H1 (cell line): ENCODE data around the gene ADIPOQ. TPM values are rescaled to one million over a fixed set of nuclear protein-coding genes. Genes with fewer than 3 reads are reported as not detected.

ENCODE experiments used
- CTCF ChIA-PET: fragments of 300-600 bp; sonication (Branson Sonifier 250); formaldehyde crosslinking; loops from one replicate; lab custom pipeline; 2021; ENCODE audit not compliant: partially characterized antibody; lab: Charles Lee
- POLR2A ChIA-PET: fragments of 300-600 bp; sonication (Branson Sonifier 250); formaldehyde crosslinking; loops from one replicate; lab custom pipeline; 2021; ENCODE audit warnings: inconsistent platforms; ENCODE audit not compliant: partially characterized antibody; lab: Charles Lee
- DNase-seq, 2 experiments: peaks; one replicate each; pipeline versions ENCODE4 v3.0.0 to v3.0.0-alpha.2; 2010 to 2022; ENCODE audit warnings: low spot score in 2 of 2, low read depth in 1 of 2, mixed read lengths in 1 of 2
- FAIRE-seq: peaks from 2 replicates; lab custom pipeline; 2011; peaks lifted over from hg19 to GRCh38; lab: Jason Lieb, UNC
- H2AFZ ChIP-seq: 2 replicates; pipeline ENCODE4 v1.8.1; 2012; ENCODE audit warnings: low read length, inconsistent platforms
- H2AK5ac ChIP-seq: 2 replicates; pipeline ENCODE4 v1.6.1; 2013; ENCODE audit warnings: low read depth, low read length
- H2BK120ac ChIP-seq: replicated peaks from 2 replicates; pipeline ENCODE3; 2013; ENCODE audit warnings: low read depth, low read length, inconsistent platforms
- H2BK12ac ChIP-seq: 2 replicates; pipeline ENCODE4 v1.6.1; 2013; ENCODE audit warnings: low read depth, low read length
- H2BK15ac ChIP-seq: 2 replicates; pipeline ENCODE4 v1.6.1; 2013; ENCODE audit warnings: low read length
- H2BK20ac ChIP-seq: 2 replicates; pipeline ENCODE4 v1.6.1; 2013; ENCODE audit warnings: low read length
- H2BK5ac ChIP-seq: 2 replicates; pipeline ENCODE4 v1.6.1; 2013; ENCODE audit warnings: low read depth, low read length
- H3K14ac ChIP-seq: 2 replicates; pipeline ENCODE4 v1.6.1; 2013; ENCODE audit warnings: inconsistent platforms; ENCODE audit not compliant: insufficient read length
- H3K18ac ChIP-seq: 2 replicates; pipeline ENCODE4 v1.6.1; 2013; ENCODE audit warnings: low read length; ENCODE audit errors: extremely low read depth
- H3K23ac ChIP-seq: 2 replicates; pipeline ENCODE4 v1.6.1; 2013; ENCODE audit warnings: inconsistent platforms; ENCODE audit not compliant: insufficient read length
- H3K23me2 ChIP-seq: 2 replicates; pipeline ENCODE4 v1.6.1; 2013; ENCODE audit warnings: low read depth, low read length
- H3K27ac ChIP-seq: 2 replicates; pipeline ENCODE4 v1.6.1; 2011; ENCODE audit warnings: low read depth, low read length, inconsistent platforms
- H3K27me3 ChIP-seq, 4 experiments: replicated peaks in 1 of 4; 1 replicate in 1 of 4; 2 replicates in 3 of 4; pipeline versions ENCODE4 v1.6.1 to v1.8.1; 2011 to 2013; ENCODE audit warnings: low read length in 3 of 4, mild to moderate bottlenecking in 3 of 4, inconsistent platforms in 2 of 4, mixed read lengths in 2 of 4, moderate library complexity in 1 of 4; ENCODE audit not compliant: control insufficient read depth in 3 of 4, insufficient read depth in 3 of 4; ENCODE audit errors: extremely low read depth in 1 of 4
- H3K36me3 ChIP-seq, 4 experiments: 2 replicates each; pipeline versions ENCODE4 v1.6.1 to v1.8.1; 2011 to 2013; ENCODE audit warnings: mild to moderate bottlenecking in 4 of 4, low read length in 3 of 4, moderate library complexity in 2 of 4, control low read depth in 1 of 4, inconsistent platforms in 1 of 4; ENCODE audit not compliant: insufficient read depth in 4 of 4, control insufficient read depth in 2 of 4
- H3K4ac ChIP-seq: replicated peaks from 2 replicates; pipeline ENCODE3; 2013; ENCODE audit warnings: low read length, low read depth, mixed read lengths, inconsistent platforms; ENCODE audit not compliant: insufficient read length
- H3K4me1 ChIP-seq, 4 experiments: replicated peaks in 1 of 4; 1 replicate in 1 of 4; 2 replicates in 3 of 4; pipeline versions ENCODE4 v1.6.1 to v1.8.1; 2011 to 2013; ENCODE audit warnings: low read length in 3 of 4, inconsistent platforms in 2 of 4, mixed read lengths in 1 of 4; ENCODE audit not compliant: insufficient read depth in 4 of 4, control insufficient read depth in 3 of 4
- H3K4me2 ChIP-seq, 2 experiments: 2 replicates each; pipeline versions ENCODE4 v1.6.1 to v1.8.1; 2011 to 2013; ENCODE audit warnings: low read depth in 2 of 2, low read length in 2 of 2, control low read depth in 1 of 2, inconsistent platforms in 1 of 2, mild to moderate bottlenecking in 1 of 2; ENCODE audit not compliant: insufficient read depth in 1 of 2
- H3K4me3 ChIP-seq, 4 experiments: fragments of 200-600, 300-600 bp in 1 of 4; sonication (generic), shearing (Covaris generic), sonication (Bioruptor Twin) in 1 of 4; 2 replicates each; pipeline versions ENCODE4 v1.5.1 to v1.8.1; 2011 to 2016; ENCODE audit warnings: low read length in 4 of 4, low read depth in 3 of 4, control low read depth in 2 of 4, inconsistent platforms in 2 of 4, mild to moderate bottlenecking in 2 of 4, mixed read lengths in 1 of 4, moderate library complexity in 1 of 4; ENCODE audit not compliant: insufficient read depth in 2 of 4; ENCODE audit errors: extremely low read depth in 1 of 4
- H3K56ac ChIP-seq: replicated peaks from 2 replicates; pipeline ENCODE3; 2013; ENCODE audit warnings: low read depth, mild to moderate bottlenecking, mixed read lengths, low read length, inconsistent platforms; ENCODE audit not compliant: insufficient read length
- H3K79me1 ChIP-seq: 2 replicates; pipeline ENCODE4 v1.6.1; 2013; ENCODE audit warnings: low read depth, low read length, control low read depth
- H3K79me2 ChIP-seq, 2 experiments: 2 replicates each; pipeline versions ENCODE4 v1.6.1 to v1.8.1; 2012 to 2013; ENCODE audit warnings: low read length in 2 of 2, mild to moderate bottlenecking in 2 of 2, inconsistent platforms in 1 of 2; ENCODE audit not compliant: insufficient read depth in 2 of 2, control insufficient read depth in 1 of 2
- H3K9ac ChIP-seq, 4 experiments: replicated peaks in 1 of 4; 1 replicate in 1 of 4; 2 replicates in 3 of 4; pipeline versions ENCODE4 v1.6.1 to v1.8.1; 2011 to 2013; ENCODE audit warnings: low read depth in 3 of 4, low read length in 3 of 4, control low read depth in 2 of 4, mild to moderate bottlenecking in 2 of 4, moderate library complexity in 2 of 4, inconsistent platforms in 1 of 4; ENCODE audit errors: extremely low read depth in 1 of 4
- H3K9me3 ChIP-seq, 2 experiments: 2 replicates each; pipeline versions ENCODE4 v1.6.1 to v1.8.1; 2012 to 2013; ENCODE audit warnings: mild to moderate bottlenecking in 2 of 2, moderate library complexity in 2 of 2, control low read depth in 1 of 2, inconsistent platforms in 1 of 2, low read depth in 1 of 2, low read length in 1 of 2, mixed read lengths in 1 of 2; ENCODE audit not compliant: insufficient read depth in 2 of 2
- H4K20me1 ChIP-seq, 2 experiments: replicated peaks in 1 of 2; 2 replicates each; pipeline versions ENCODE3 to v1.8.1; 2011 to 2013; ENCODE audit warnings: inconsistent platforms in 2 of 2, low read length in 2 of 2, mild to moderate bottlenecking in 1 of 2; ENCODE audit not compliant: insufficient read depth in 2 of 2, control insufficient read depth in 1 of 2
- H4K5ac ChIP-seq: 2 replicates; pipeline ENCODE4 v1.6.1; 2013; ENCODE audit warnings: low read length, low read depth, mixed read lengths, inconsistent platforms; ENCODE audit not compliant: insufficient read length
- H4K8ac ChIP-seq: 2 replicates; pipeline ENCODE4 v1.8.0; 2013; ENCODE audit warnings: mild to moderate bottlenecking, moderate library complexity, low read length, inconsistent platforms; ENCODE audit not compliant: insufficient read depth; ENCODE audit errors: extremely low read depth
- H4K91ac ChIP-seq: replicated peaks from 2 replicates; pipeline ENCODE3; 2013; ENCODE audit warnings: low read length, mixed read lengths, inconsistent platforms; ENCODE audit not compliant: insufficient read length
- CTBP2 ChIP-seq: IDR thresholded peaks from 2 replicates; pipeline ENCODE4 v1.7.0; 2011; ENCODE audit warnings: borderline replicate concordance, mild to moderate bottlenecking, moderate library complexity, mixed read lengths, low read length; ENCODE audit not compliant: insufficient read depth, insufficient read length
- WGBS, 2 experiments: shearing (Covaris generic) in 1 of 2; methylation state at CpG; one replicate each; pipeline versions ENCODE4 v1.1.6 to v1.1.7; 2013 to 2015; ENCODE audit warnings: low lambda C conversion rate in 2 of 2, mixed read lengths in 2 of 2, inconsistent platforms in 1 of 2, low coverage in 1 of 2, missing lambda C conversion rate in 1 of 2; ENCODE audit not compliant: insufficient replicate concordance in 2 of 2, insufficient coverage in 1 of 2, insufficient read length in 1 of 2; ENCODE audit errors: extremely low coverage in 1 of 2, missing lambda C conversion rate in 1 of 2; 5-methylcytosine and 5-hydroxymethylcytosine counted together
- polyA plus RNA-seq, 7 experiments: library from polyadenylated mRNA; depleted of rRNA in 3 of 7; stranded (reverse) in 5 of 7; unstranded in 2 of 7; fragments of >200 nt in 5 of 7; fragments of 200-250 nt in 2 of 7; gene quantifications; 1 replicate in 5 of 7; 2 replicates in 1 of 7; 4 replicates in 1 of 7; pipeline versions ENCODE4 v1.2.1 to v1.2.3, GENCODE V29; 2011 to 2013; ENCODE audit warnings: missing spikeins in 2 of 7, mixed read lengths in 2 of 7
- total RNA-seq: library from RNA; stranded (reverse); fragmentation: NEBNext Ultra II Directional; extraction: Animal tissue kit (Norgen Biotek cat#: 25700); gene quantifications from 2 replicates; pipeline ENCODE4 v1.2.1, GENCODE V29; 2021

Gene ADIPOQ
- total and polyA plus RNA-seq, 2 of the 8 experiments (the other 6 are each of a cell fraction or from before 2014, with no cell fraction given): not detected

DNA sequence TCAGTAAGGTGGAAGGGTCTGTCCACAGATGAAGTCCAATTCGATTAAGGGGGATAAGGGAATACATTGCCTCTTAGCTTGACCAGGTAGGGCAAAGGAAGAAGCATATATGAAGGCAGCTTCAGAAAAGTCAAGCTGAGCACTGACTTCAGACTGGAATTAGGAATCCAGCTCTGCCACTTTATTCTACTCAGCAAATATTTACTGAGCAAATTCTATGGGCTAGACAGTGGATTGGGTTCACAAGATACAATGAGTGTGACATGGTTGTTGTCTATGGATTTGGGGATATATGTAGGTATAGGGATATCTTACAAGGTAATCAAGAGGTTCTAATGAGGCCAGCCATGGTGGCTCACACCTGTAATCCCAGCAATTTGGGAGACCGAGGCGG is 526 bp downstream of the ADIPOQ start:
- Histone ChIP-seq H2BK5ac (no peak overlapping the region), H4K20me1 (no peaks in the 10 kb centered on the region), H2BK20ac (no peak overlapping the region), H3K79me2 (no peaks in the 10 kb centered on the region), H2AK5ac (no peak overlapping the region), H3K27ac (no peak overlapping the region), H4K5ac (no peak overlapping the region), H2AFZ (no peak overlapping the region), H3K4me2 (no peak overlapping the region), H3K4ac (no peak overlapping the region), H3K4me1 (no peaks in the 10 kb centered on the region), H4K8ac (no peak overlapping the region), H3K9me3 (no peaks in the 10 kb centered on the region), H3K4me3 (no peak overlapping the region), H3K14ac (no peak overlapping the region), H3K18ac (no peak overlapping the region), H2BK15ac (no peak overlapping the region), H3K23ac (no peak overlapping the region), H3K23me2 (no peaks in the 10 kb centered on the region), H4K91ac (no peak overlapping the region), H3K9ac (no peak overlapping the region), H3K36me3 (no peaks in the 10 kb centered on the region), H2BK120ac (no peak overlapping the region), H3K79me1 (no peaks in the 10 kb centered on the region), H3K56ac (no peak overlapping the region), H3K27me3 (no peaks in the 10 kb centered on the region), H2BK12ac (no peak overlapping the region)
- ChIA-PET CTCF (interaction anchor here (1.2 kb wide), 1 partner anchor 89 kb away, joined by 4 read pairs; no protein-coding TSS in a partner anchor), POLR2A (interaction anchor here (1.5 kb wide), 1 partner anchor 60 kb away, joined by 4 read pairs; the partner anchor contains the start of gene EIF4A2)
- FAIRE-seq (no peak), DNase-seq (no peak)
- WGBS, 2 experiments: 87% methylated on average over 3 of the region's 3 CpGs; no CpG with 5 or more reads in 1 of the 2 experiments
- no peak for TF ChIP-seq CTBP2
